GM18499 (cell line): ENCODE data around the gene LDLRAD3.
"Not testable (repeated sequence)": the region's sequence is repeated elsewhere in the genome, so short reads cannot be mapped to it uniquely, and the experiment has no call there.

Experiments used
- ATAC-seq: cut with Tn5 transposase; IDR thresholded peaks from one replicate; pipeline ENCODE4 v1.9.1; 2021; ENCODE audit warnings: moderate number of reproducible peaks; ENCODE audit not compliant: insufficient read depth, unreplicated experiment

Gene LDLRAD3

GRCh38 chr11:36189735-36190134 is 245.9 kb downstream of the LDLRAD3 start:
- ATAC-seq: not testable (repeated sequence)

GRCh38 chr11:36191941-36192340 is 248.1 kb downstream of the LDLRAD3 start:
- no peak for ATAC-seq

GRCh38 chr11:36192425-36193289 is 248.8 kb downstream of the LDLRAD3 start:
- ATAC-seq: no peak

- no peak for ATAC-seq
These were observed 249.4 kb downstream of the LDLRAD3 start for GRCh38 chr11:36193290-36193619.

- ATAC-seq: no peak
These were observed 249.9 kb downstream of the LDLRAD3 start for GRCh38 chr11:36193721-36194120.

- no peak for ATAC-seq
These were observed 251.9 kb downstream of the LDLRAD3 start for GRCh38 chr11:36195496-36196354.

- no peak for ATAC-seq
These were observed 252.6 kb downstream of the LDLRAD3 start for GRCh38 chr11:36196411-36196998.

GRCh38 chr11:36201411-36201810 is 257.5 kb downstream of the LDLRAD3 start:
- ATAC-seq: no peak

GRCh38 chr11:36205536-36205935 is 261.7 kb downstream of the LDLRAD3 start:
- ATAC-seq: no peak

GRCh38 chr11:36210529-36210928 is 266.7 kb downstream of the LDLRAD3 start:
- no peak for ATAC-seq

- no peak for ATAC-seq
These were observed 268.0 kb downstream of the LDLRAD3 start for GRCh38 chr11:36211761-36212430.

- ATAC-seq: no peak
These were observed 268.9 kb downstream of the LDLRAD3 start for GRCh38 chr11:36212564-36213392.

- ATAC-seq: no peak
These were observed 269.6 kb downstream of the LDLRAD3 start for GRCh38 chr11:36213393-36213840.

GRCh38 chr11:36214480-36214879 is 270.6 kb downstream of the LDLRAD3 start:
- ATAC-seq: no peak

- no peak for ATAC-seq
These were observed 271.3 kb downstream of the LDLRAD3 start for GRCh38 chr11:36214976-36215692.

GRCh38 chr11:36215693-36216060 is 271.8 kb downstream of the LDLRAD3 start:
- ATAC-seq: no peak

- ATAC-seq: no peak
These were observed 272.3 kb downstream of the LDLRAD3 start for GRCh38 chr11:36216061-36216615.

GRCh38 chr11:36218283-36218921 is 274.5 kb downstream of the LDLRAD3 start:
- ATAC-seq: no peak
